HEK293 (cell line): ENCODE data around the gene FADS3.

Source experiments
- CTCF ChIP-seq: fragments of 450-650 bp; formaldehyde crosslinking; IDR thresholded peaks from 2 replicates; pipeline ENCODE4 v1.5.1; 2016; ENCODE audit warnings: missing biosample characterization, missing genetic modification characterization
- KLF10 ChIP-seq: fragments of 450-650 bp; IDR thresholded peaks from 2 replicates; pipeline ENCODE4 v1.5.1; 2018; ENCODE audit warnings: missing biosample characterization, mild to moderate bottlenecking, missing genetic modification characterization
- TRIM28 ChIP-seq: IDR thresholded peaks from 2 replicates; pipeline ENCODE4 v1.6.1; 2011; ENCODE audit warnings: low read length, control low read depth, borderline replicate concordance
- ZBTB1 ChIP-seq: fragments of 450-650 bp; formaldehyde crosslinking; IDR thresholded peaks from 2 replicates; pipeline ENCODE4 v1.5.1; 2016; ENCODE audit warnings: missing biosample characterization, missing genetic modification characterization
- ZBTB8A ChIP-seq: fragments of 450-650 bp; formaldehyde crosslinking; IDR thresholded peaks from 2 replicates; pipeline ENCODE4 v1.5.1; 2016; ENCODE audit warnings: missing biosample characterization, missing genetic modification characterization
- ZNF16 ChIP-seq: fragments of 450-650 bp; formaldehyde crosslinking; IDR thresholded peaks from 2 replicates; pipeline ENCODE4 v1.5.1; 2016; ENCODE audit warnings: low read depth, missing biosample characterization, missing genetic modification characterization
- ZNF24 ChIP-seq: fragments of 450-650 bp; formaldehyde crosslinking; IDR thresholded peaks from 2 replicates; pipeline ENCODE4 v1.5.1; 2016; ENCODE audit warnings: missing biosample characterization, missing genetic modification characterization
- ZNF280D ChIP-seq: fragments of 450-650 bp; formaldehyde crosslinking; IDR thresholded peaks from 2 replicates; pipeline ENCODE4 v1.5.1; 2016; ENCODE audit warnings: missing biosample characterization, missing genetic modification characterization
- ZNF626 ChIP-seq: fragments of 450-650 bp; sonication (Bioruptor Pico); formaldehyde crosslinking; IDR thresholded peaks from 2 replicates; pipeline ENCODE4 v1.5.1; 2018; ENCODE audit warnings: missing biosample characterization, missing genetic modification characterization, inconsistent platforms
- ZNF777 ChIP-seq: fragments of 450-650 bp; formaldehyde crosslinking; IDR thresholded peaks from 2 replicates; pipeline ENCODE4 v1.5.1; 2017; ENCODE audit warnings: missing biosample characterization, missing genetic modification characterization, borderline replicate concordance
- TF ChIP-seq, protein P1 (sequence below): fragments of 450-650 bp; formaldehyde crosslinking; conservative IDR thresholded peaks from 2 replicates; pipeline ENCODE4 v1.5.1; 2016; ENCODE audit warnings: low read depth, missing biosample characterization, missing genetic modification characterization

- TF ChIP-seq, protein P1, sequence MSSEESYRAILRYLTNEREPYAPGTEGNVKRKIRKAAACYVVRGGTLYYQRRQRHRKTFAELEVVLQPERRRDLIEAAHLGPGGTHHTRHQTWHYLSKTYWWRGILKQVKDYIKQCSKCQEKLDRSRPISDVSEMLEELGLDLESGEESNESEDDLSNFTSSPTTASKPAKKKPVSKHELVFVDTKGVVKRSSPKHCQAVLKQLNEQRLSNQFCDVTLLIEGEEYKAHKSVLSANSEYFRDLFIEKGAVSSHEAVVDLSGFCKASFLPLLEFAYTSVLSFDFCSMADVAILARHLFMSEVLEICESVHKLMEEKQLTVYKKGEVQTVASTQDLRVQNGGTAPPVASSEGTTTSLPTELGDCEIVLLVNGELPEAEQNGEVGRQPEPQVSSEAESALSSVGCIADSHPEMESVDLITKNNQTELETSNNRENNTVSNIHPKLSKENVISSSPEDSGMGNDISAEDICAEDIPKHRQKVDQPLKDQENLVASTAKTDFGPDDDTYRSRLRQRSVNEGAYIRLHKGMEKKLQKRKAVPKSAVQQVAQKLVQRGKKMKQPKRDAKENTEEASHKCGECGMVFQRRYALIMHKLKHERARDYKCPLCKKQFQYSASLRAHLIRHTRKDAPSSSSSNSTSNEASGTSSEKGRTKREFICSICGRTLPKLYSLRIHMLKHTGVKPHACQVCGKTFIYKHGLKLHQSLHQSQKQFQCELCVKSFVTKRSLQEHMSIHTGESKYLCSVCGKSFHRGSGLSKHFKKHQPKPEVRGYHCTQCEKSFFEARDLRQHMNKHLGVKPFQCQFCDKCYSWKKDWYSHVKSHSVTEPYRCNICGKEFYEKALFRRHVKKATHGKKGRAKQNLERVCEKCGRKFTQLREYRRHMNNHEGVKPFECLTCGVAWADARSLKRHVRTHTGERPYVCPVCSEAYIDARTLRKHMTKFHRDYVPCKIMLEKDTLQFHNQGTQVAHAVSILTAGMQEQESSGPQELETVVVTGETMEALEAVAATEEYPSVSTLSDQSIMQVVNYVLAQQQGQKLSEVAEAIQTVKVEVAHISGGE (tag by site-specific recombination): no peak
- TF ChIP-seq CTCF (tag by site-specific recombination) (no peak), ZNF24 (no peak), KLF10 (tag by site-specific recombination) (no peak), ZBTB8A (tag by site-specific recombination) (no peak), ZNF777 (tag by site-specific recombination) (no peak), TRIM28 (no peak), ZNF280D (no peak), ZNF16 (tag by site-specific recombination) (no peak), ZNF626 (no peak), ZBTB1 (tag by site-specific recombination) (no peak)
These were observed 61.5 kb downstream of the FADS3 start for GRCh38 chr11:61829806-61830205.
